ENCODE data around the gene MXI1.
"Not testable (repeated sequence)": the region's sequence is repeated elsewhere in the genome, so short reads cannot be mapped to it uniquely, and the experiment has no call there.

MXI1 gene

GRCh38 chr10:110225756-110226542 is 18.5 kb downstream of the MXI1 start:
- H3K27me3 Mint-ChIP-seq = no peaks in the 10 kb centered on the region
- DNase-seq (peak; percentile 84), ATAC-seq (replicated peaks) (peak; percentile 73 to 75)
- H3K36me3 Mint-ChIP-seq = peaks cover 0 to 8% of the 10 kb centered on the region in 2 donors
- H3K4me3 Mint-ChIP-seq = peak overlapping the region; percentile 99 to 100
- H3K9me3 Mint-ChIP-seq = no peaks in the 10 kb centered on the region
- peaks cover 20 to 36% of the 10 kb centered on the region in 2 donors for H3K4me1 Mint-ChIP-seq
- H3K27ac Mint-ChIP-seq = peak overlapping the region; percentile 99

GRCh38 chr10:110226543-110226925 is 19.1 kb downstream of the MXI1 start:
- H3K4me1 Mint-ChIP-seq = peaks cover 20 to 34% of the 10 kb centered on the region in 2 donors
- DNase-seq (peak; percentile 72), ATAC-seq (replicated peaks) (peak; percentile 5 to 25)
- H3K9me3 Mint-ChIP-seq = no peaks in the 10 kb centered on the region
- peak overlapping the region; percentile 99 for H3K27ac Mint-ChIP-seq
- peak overlapping the region; percentile 99 to 100 for H3K4me3 Mint-ChIP-seq
- H3K36me3 Mint-ChIP-seq = peaks cover 0 to 8% of the 10 kb centered on the region in 2 donors
- H3K27me3 Mint-ChIP-seq = no peaks in the 10 kb centered on the region

- Mint-ChIP-seq H3K27me3 (no peaks in the 10 kb centered on the region), H3K27ac (peak overlapping the region; percentile 99), H3K4me1 (peaks cover 16 to 29% of the 10 kb centered on the region in 2 donors), H3K36me3 (peaks cover 0 to 8% of the 10 kb centered on the region in 2 donors), H3K4me3 (peak overlapping the region; percentile 99 to 100), H3K9me3 (no peaks in the 10 kb centered on the region)
- DNase-seq = peak; percentile 56
- peak; percentile 44 to 49 for ATAC-seq (replicated peaks)
Measured at GRCh38 chr10:110226926-110227641, 19.7 kb downstream of the MXI1 start.

GRCh38 chr10:110228066-110228465 is 20.7 kb downstream of the MXI1 start:
- Mint-ChIP-seq H3K27me3 (no peaks in the 10 kb centered on the region), H3K27ac (peak overlapping the region; percentile 44), H3K4me1 (peaks cover 12 to 19% of the 10 kb centered on the region in 2 donors), H3K36me3 (peaks cover 0 to 14% of the 10 kb centered on the region in 2 donors), H3K4me3 (peak overlapping the region; percentile 52 to 100), H3K9me3 (no peaks in the 10 kb centered on the region)
- DNase-seq (no peak), ATAC-seq (replicated peaks) (no peak)

GRCh38 chr10:110229155-110229554 is 21.8 kb downstream of the MXI1 start:
- no peaks in the 10 kb centered on the region for H3K9me3 Mint-ChIP-seq
- H3K27me3 Mint-ChIP-seq = no peaks in the 10 kb centered on the region
- ATAC-seq (replicated peaks) (no peak), DNase-seq (no peak)
- peaks cover 10 to 17% of the 10 kb centered on the region in 2 donors for H3K4me1 Mint-ChIP-seq
- no peak overlapping the region for H3K4me3 Mint-ChIP-seq
- peaks cover 0 to 14% of the 10 kb centered on the region in 2 donors for H3K36me3 Mint-ChIP-seq
- H3K27ac Mint-ChIP-seq = no peak overlapping the region

- peaks cover 0 to 2% of the 10 kb centered on the region in 2 donors for H3K9me3 Mint-ChIP-seq
- peaks cover 5 to 23% of the 10 kb centered on the region in 2 donors for H3K36me3 Mint-ChIP-seq
- H3K27ac Mint-ChIP-seq = no peak overlapping the region
- H3K27me3 Mint-ChIP-seq = no peaks in the 10 kb centered on the region
- H3K4me3 Mint-ChIP-seq = no peak overlapping the region
- peaks cover 2 to 7% of the 10 kb centered on the region in 2 donors for H3K4me1 Mint-ChIP-seq
- no peak for DNase-seq
- no peak for ATAC-seq (replicated peaks)
Measured at GRCh38 chr10:110233846-110234245, 26.4 kb downstream of the MXI1 start.

- Mint-ChIP-seq H3K27ac (no peak overlapping the region), H3K9me3 (peaks cover 0 to 2% of the 10 kb centered on the region in 2 donors), H3K4me3 (no peak overlapping the region), H3K4me1 (peaks cover 11 to 15% of the 10 kb centered on the region in 2 donors), H3K27me3 (no peaks in the 10 kb centered on the region), H3K36me3 (peaks cover 8 to 26% of the 10 kb centered on the region in 2 donors)
- no peak for ATAC-seq (replicated peaks)
- no peak for DNase-seq
Measured at GRCh38 chr10:110237894-110238480, 30.6 kb downstream of the MXI1 start.

GRCh38 chr10:110239892-110240291 is 32.5 kb downstream of the MXI1 start:
- ATAC-seq (replicated peaks) (no peak), DNase-seq (no peak)
- Mint-ChIP-seq H3K4me1 (peaks cover 11 to 15% of the 10 kb centered on the region in 2 donors), H3K36me3 (peaks cover 8 to 28% of the 10 kb centered on the region in 2 donors), H3K9me3 (peaks cover 0 to 2% of the 10 kb centered on the region in 2 donors), H3K27ac (no peak overlapping the region), H3K4me3 (no peak overlapping the region), H3K27me3 (no peaks in the 10 kb centered on the region)

- Mint-ChIP-seq H3K27ac (no peak overlapping the region), H3K4me1 (peaks cover 11 to 15% of the 10 kb centered on the region in 2 donors), H3K9me3 (peaks cover 0 to 2% of the 10 kb centered on the region in 2 donors), H3K27me3 (no peaks in the 10 kb centered on the region), H3K36me3 (peaks cover 14 to 40% of the 10 kb centered on the region in 2 donors), H3K4me3 (peak overlapping the region in 1 of 2 donors; percentile 18)
- DNase-seq (no peak), ATAC-seq (replicated peaks) (no peak)
Measured at GRCh38 chr10:110241407-110241806, 34.0 kb downstream of the MXI1 start.

- Mint-ChIP-seq H3K36me3 (peaks cover 14 to 43% of the 10 kb centered on the region in 2 donors), H3K27me3 (no peaks in the 10 kb centered on the region), H3K4me3 (no peak overlapping the region), H3K9me3 (peaks cover 0 to 2% of the 10 kb centered on the region in 2 donors), H3K27ac (no peak overlapping the region), H3K4me1 (peaks cover 11 to 15% of the 10 kb centered on the region in 2 donors)
- ATAC-seq (replicated peaks) (no peak), DNase-seq (no peak)
Measured at GRCh38 chr10:110241841-110242240, 34.4 kb downstream of the MXI1 start.

GRCh38 chr10:110242511-110242910 is 35.1 kb downstream of the MXI1 start:
- no peaks in the 10 kb centered on the region for H3K27me3 Mint-ChIP-seq
- DNase-seq = no peak
- peaks cover 11 to 15% of the 10 kb centered on the region in 2 donors for H3K4me1 Mint-ChIP-seq
- no peak overlapping the region for H3K4me3 Mint-ChIP-seq
- no peak for ATAC-seq (replicated peaks)
- peaks cover 18 to 41% of the 10 kb centered on the region in 2 donors for H3K36me3 Mint-ChIP-seq
- H3K9me3 Mint-ChIP-seq = peaks cover 0 to 2% of the 10 kb centered on the region in 2 donors
- H3K27ac Mint-ChIP-seq = no peak overlapping the region

GRCh38 chr10:110244550-110244949 is 37.1 kb downstream of the MXI1 start:
- DNase-seq (no peak), ATAC-seq (replicated peaks) (no peak)
- Mint-ChIP-seq H3K27ac (no peak overlapping the region), H3K4me3 (no peak overlapping the region), H3K9me3 (no peaks in the 10 kb centered on the region), H3K36me3 (peaks cover 16 to 35% of the 10 kb centered on the region in 2 donors), H3K4me1 (peaks cover 10 to 11% of the 10 kb centered on the region in 2 donors), H3K27me3 (no peaks in the 10 kb centered on the region)

GRCh38 chr10:110247833-110248232 is 40.4 kb downstream of the MXI1 start:
- H3K4me3 Mint-ChIP-seq; ATAC-seq (replicated peaks); H3K27ac Mint-ChIP-seq; H3K9me3 Mint-ChIP-seq; H3K27me3 Mint-ChIP-seq; DNase-seq: not testable (repeated sequence)
- peaks cover 10 to 16% of the 10 kb centered on the region in 2 donors for H3K4me1 Mint-ChIP-seq
- H3K36me3 Mint-ChIP-seq = peaks cover 14 to 24% of the 10 kb centered on the region in 2 donors

- not testable (repeated sequence) for DNase-seq, H3K4me3 Mint-ChIP-seq, H3K9me3 Mint-ChIP-seq, H3K27ac Mint-ChIP-seq, H3K27me3 Mint-ChIP-seq
- Mint-ChIP-seq H3K36me3 (peaks cover 15 to 26% of the 10 kb centered on the region in 2 donors), H3K4me1 (peaks cover 10 to 21% of the 10 kb centered on the region in 2 donors)
- peak; percentile 60 to 69 for ATAC-seq (replicated peaks)
Measured at GRCh38 chr10:110249489-110249888, 42.1 kb downstream of the MXI1 start.

All from stimulated activated naive B cell treated with anti-CD40 and anti-IgM and Interleukin-4, amounts not matched to agents 10 μg/mL and 1 μg/mL and 100 μg/mL, for 72 hours (primary cell).